Caco-2 (cell line): ENCODE data around the gene TSSK2. TPM values are rescaled to one million over a fixed set of nuclear protein-coding genes. Genes with fewer than 3 reads are reported as not detected.

Source experiments
- BruUV-seq: library from RNA; stranded (reverse); fragments of 400-500 nt; replicated peaks from 2 replicates; lab custom pipeline; 2021; lab: Mats Ljungman, UMichigan
- CTCF ChIA-PET: fragments of 300-600 bp; sonication (Branson Sonifier 250); formaldehyde crosslinking; loops from one replicate; lab custom pipeline; 2022; ENCODE audit warnings: antibody characterized with exemption; lab: Charles Lee
- POLR2A ChIA-PET: fragments of 300-600 bp; sonication (Branson Sonifier 250); formaldehyde crosslinking; loops from one replicate; lab custom pipeline; 2022; ENCODE audit warnings: antibody characterized with exemption; lab: Charles Lee
- DNase-seq, 2 experiments: peaks; one replicate each; pipeline versions ENCODE4 v3.0.0 to v3.0.0-alpha.2; 2020 to 2022
- H3K27me3 ChIP-seq: replicated peaks from 2 replicates; pipeline ENCODE4 v1.6.0; 2011; ENCODE audit warnings: low read length; ENCODE audit not compliant: control insufficient read depth, insufficient read depth
- H3K36me3 ChIP-seq: 2 replicates; pipeline ENCODE4 v1.5.1; 2011; ENCODE audit warnings: low read length; ENCODE audit not compliant: control insufficient read depth, insufficient read depth
- H3K4me1 ChIP-seq: fragments of 250-450 bp; sonication (Bioruptor Pico); 2 replicates; pipeline ENCODE4 v1.5.1; 2020; ENCODE audit warnings: mild to moderate bottlenecking
- H3K4me3 ChIP-seq: 2 replicates; pipeline ENCODE4 v1.5.1; 2011; ENCODE audit warnings: low read depth, mild to moderate bottlenecking, control low read depth, low read length
- H3K9me3 ChIP-seq: fragments of 250-450 bp; sonication (Bioruptor Pico); 2 replicates; pipeline ENCODE4 v1.5.1; 2020; ENCODE audit warnings: mild to moderate bottlenecking, moderate library complexity
- H3K27ac Mint-ChIP-seq: one replicate; pipeline ENCODE4 v1.8.0; 2022; ENCODE audit warnings: mixed read lengths; ENCODE audit not compliant: unreplicated experiment
- H3K27me3 Mint-ChIP-seq: one replicate; pipeline ENCODE4 v1.8.0; 2022; ENCODE audit warnings: mixed read lengths; ENCODE audit not compliant: insufficient read depth, unreplicated experiment
- H3K36me3 Mint-ChIP-seq: one replicate; pipeline ENCODE4 v1.8.0; 2022; ENCODE audit warnings: mild to moderate bottlenecking, mixed read lengths; ENCODE audit not compliant: insufficient read depth, unreplicated experiment
- H3K4me1 Mint-ChIP-seq: one replicate; pipeline ENCODE4 v1.8.0; 2022; ENCODE audit warnings: low read depth, mixed read lengths; ENCODE audit not compliant: unreplicated experiment
- H3K4me3 Mint-ChIP-seq: one replicate; pipeline ENCODE4 v1.8.0; 2022; ENCODE audit warnings: mild to moderate bottlenecking, moderate library complexity, mixed read lengths; ENCODE audit not compliant: unreplicated experiment
- H3K9me3 Mint-ChIP-seq: one replicate; pipeline ENCODE4 v1.8.0; 2022; ENCODE audit warnings: mixed read lengths; ENCODE audit not compliant: unreplicated experiment
- intact Hi-C: fragments of 100-400 bp; cut with micrococcal nuclease; formaldehyde crosslinking; loops from one replicate; pipeline ENCODE4 v1.10.0; 2022; ENCODE audit not compliant: unreplicated experiment
- total RNA-seq: library from RNA; stranded (reverse); gene quantifications from 2 replicates; pipeline ENCODE4 v1.2.3, GENCODE V29; 2022
- TF ChIP-seq, protein P1 (sequence below), 2 experiments: fragments of 200-600 bp in 1 of 2; IDR thresholded peaks; 1 replicate in 1 of 2; 2 replicates in 1 of 2; pipeline versions ENCODE4 v1.5.1 to v1.8.0; 2011 to 2022; ENCODE audit warnings: antibody characterized with exemption in 1 of 2, control low read depth in 1 of 2, inconsistent platforms in 1 of 2, low read depth in 1 of 2, low read length in 1 of 2, mild to moderate bottlenecking in 1 of 2, moderate library complexity in 1 of 2; ENCODE audit not compliant: insufficient read depth in 1 of 2, severe bottlenecking in 1 of 2, unreplicated experiment in 1 of 2

TSSK2 gene
- total RNA-seq, 1 experiment from 2014 or later, result not detected

DNA sequence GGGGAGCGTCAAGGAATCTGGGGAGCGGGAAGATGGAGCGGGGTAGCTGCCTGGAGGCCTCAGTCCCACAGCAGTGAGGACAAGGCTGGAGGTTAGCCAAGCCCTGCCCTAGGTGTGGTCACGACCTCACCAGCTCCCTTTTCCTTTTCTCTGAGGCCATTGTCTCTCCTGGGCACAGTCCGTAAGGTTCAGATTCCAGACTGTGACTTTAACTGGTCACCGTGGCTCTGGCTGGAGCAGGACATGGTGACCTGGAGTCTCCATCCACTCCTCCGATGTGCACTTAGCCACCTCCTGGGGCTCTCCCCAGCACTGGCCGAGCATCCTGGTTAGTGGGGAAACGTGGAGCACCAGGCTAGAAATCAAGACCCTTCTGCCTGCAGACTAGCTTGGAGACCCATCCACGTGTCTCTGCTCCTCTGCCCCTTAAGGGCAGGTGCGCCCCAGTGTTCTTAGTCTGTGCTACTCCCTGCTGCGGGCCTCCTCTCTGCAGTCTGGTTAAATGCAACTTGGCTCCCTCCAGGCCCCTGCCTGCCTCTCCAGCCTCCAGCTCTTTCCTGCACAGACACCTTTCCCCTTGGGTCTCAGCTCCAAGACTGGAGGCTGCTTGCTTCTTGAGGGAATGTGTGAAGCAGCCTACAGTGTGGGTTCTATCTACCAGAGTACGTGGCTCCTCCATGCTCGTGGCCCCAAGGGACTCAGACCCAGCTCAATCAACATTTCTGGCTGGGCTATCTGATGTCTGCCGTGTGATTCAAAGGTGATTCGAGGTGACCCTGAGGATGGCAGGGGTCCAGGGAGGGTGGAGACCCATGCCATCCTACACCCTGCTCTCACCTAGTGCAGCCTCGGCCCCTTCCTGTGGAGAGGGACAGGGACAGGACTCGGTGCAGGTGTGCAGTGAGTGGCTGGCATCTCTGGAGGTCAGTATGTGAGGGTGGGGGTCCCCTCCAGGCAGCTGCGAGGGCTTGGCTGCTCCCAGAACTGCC is 42.2 kb downstream of the TSSK2 start:
- H3K4me1 Mint-ChIP-seq, result peaks cover 39% of the 10 kb centered on the region
- DNase-seq, result no peak

DNA sequence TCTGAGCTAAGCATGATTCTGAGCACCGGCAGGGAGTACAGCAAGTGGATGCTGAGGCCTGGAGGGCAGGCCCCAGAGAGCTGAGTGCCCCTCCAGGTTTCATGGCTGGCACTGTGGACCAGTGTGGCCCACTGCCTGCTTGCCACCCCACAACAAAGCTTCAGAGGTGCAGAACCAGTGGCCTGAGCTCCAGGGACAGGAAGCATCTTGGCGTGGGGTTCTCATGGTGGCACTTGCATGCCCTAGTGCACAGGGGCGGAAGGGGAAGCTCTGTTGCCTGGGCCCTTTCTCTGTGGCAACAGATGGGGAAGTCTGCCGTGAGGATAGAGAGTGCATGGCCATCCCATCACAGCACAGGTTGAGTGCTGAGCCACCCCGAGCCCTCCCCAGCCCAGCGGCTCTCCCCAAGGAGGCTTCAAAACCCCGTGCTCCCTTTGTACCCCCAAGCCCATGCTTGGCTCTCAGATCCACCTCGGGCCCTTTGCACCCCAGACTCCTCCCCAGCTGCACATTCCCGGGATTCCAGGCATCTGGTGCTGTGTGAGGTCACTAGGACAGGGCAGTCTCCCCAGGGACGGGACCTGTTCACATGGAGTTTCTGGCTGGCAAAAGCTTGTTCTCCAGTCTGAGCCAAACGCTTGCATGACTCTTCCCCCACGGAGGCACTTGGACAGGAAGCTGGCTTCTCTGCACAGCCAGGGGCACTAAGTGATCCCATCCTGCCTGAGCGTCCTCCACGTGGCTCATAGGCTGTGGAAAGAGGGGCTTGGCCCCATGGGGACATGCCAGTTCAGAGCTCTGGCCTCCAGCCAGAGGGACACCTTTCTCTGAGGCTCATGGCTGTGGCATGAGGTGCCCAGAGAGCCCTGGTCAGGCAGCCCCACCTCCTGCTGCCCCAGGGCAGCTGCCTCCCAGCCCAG is 43.3 kb downstream of the TSSK2 start:
- TF ChIP-seq, protein P1, sequence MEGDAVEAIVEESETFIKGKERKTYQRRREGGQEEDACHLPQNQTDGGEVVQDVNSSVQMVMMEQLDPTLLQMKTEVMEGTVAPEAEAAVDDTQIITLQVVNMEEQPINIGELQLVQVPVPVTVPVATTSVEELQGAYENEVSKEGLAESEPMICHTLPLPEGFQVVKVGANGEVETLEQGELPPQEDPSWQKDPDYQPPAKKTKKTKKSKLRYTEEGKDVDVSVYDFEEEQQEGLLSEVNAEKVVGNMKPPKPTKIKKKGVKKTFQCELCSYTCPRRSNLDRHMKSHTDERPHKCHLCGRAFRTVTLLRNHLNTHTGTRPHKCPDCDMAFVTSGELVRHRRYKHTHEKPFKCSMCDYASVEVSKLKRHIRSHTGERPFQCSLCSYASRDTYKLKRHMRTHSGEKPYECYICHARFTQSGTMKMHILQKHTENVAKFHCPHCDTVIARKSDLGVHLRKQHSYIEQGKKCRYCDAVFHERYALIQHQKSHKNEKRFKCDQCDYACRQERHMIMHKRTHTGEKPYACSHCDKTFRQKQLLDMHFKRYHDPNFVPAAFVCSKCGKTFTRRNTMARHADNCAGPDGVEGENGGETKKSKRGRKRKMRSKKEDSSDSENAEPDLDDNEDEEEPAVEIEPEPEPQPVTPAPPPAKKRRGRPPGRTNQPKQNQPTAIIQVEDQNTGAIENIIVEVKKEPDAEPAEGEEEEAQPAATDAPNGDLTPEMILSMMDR (IDR thresholded peaks at IDR 0.05; ENCODE audit: insufficient read depth in 1 of 2, low read depth in 1 of 2, low read length in 1 of 2, severe bottlenecking in 1 of 2, unreplicated experiment in 1 of 2), result no peak
- peak; percentile 49 to 71 for DNase-seq
- H3K4me1 ChIP-seq, result peaks cover 54% of the 10 kb centered on the region
- intact Hi-C loops, result loop anchor here (5.0 kb wide), 3 partner anchors 32 to 303 kb away; partner anchors contain the start of genes CDC45, ESS2 and UFD1
- ChIA-PET POLR2A (interaction anchor here (0.5 to 1.0 kb wide), 2 partner anchors 29 to 442 kb away, joined by 3 to 5 read pairs; partner anchors contain the start of gene ESS2), CTCF (interaction anchor here (0.5 to 1.0 kb wide), 2 partner anchors 30 to 161 kb away, joined by 3 to 4 read pairs; partner anchors contain the start of gene ESS2)
- Mint-ChIP-seq H3K27me3 (no peaks in the 10 kb centered on the region), H3K36me3 (peaks cover 62% of the 10 kb centered on the region), H3K9me3 (no peaks in the 10 kb centered on the region), H3K27ac (peak overlapping the region; percentile 73), H3K4me3 (peak overlapping the region; percentile 37), H3K4me1 (peaks cover 28% of the 10 kb centered on the region)
- H3K4me3 ChIP-seq, result no peak overlapping the region
- H3K36me3 ChIP-seq, result peaks cover 5% of the 10 kb centered on the region
- H3K9me3 ChIP-seq, result no peaks in the 10 kb centered on the region
- H3K27me3 ChIP-seq, result no peaks in the 10 kb centered on the region
- no TSS peak for BruUV-seq

More for the DNA sequence above, 42.2 kb downstream of the TSSK2 start:
- no peaks in the 10 kb centered on the region for H3K27me3 Mint-ChIP-seq
- TF ChIP-seq, protein P1 (IDR thresholded peaks at IDR 0.05; ENCODE audit: insufficient read depth in 1 of 2, low read depth in 1 of 2, low read length in 1 of 2, severe bottlenecking in 1 of 2, unreplicated experiment in 1 of 2), result no peak
- H3K9me3 Mint-ChIP-seq, result no peaks in the 10 kb centered on the region
- peak overlapping the region; percentile 99 for H3K4me3 Mint-ChIP-seq
- no TSS peak for BruUV-seq
- H3K4me1 ChIP-seq, result peaks cover 64% of the 10 kb centered on the region
- ChIA-PET POLR2A (interaction anchor here (0.5 kb wide), 1 partner anchor 443 kb away, joined by 5 read pairs; no protein-coding TSS in a partner anchor), CTCF (interaction anchor here (1.0 kb wide), 1 partner anchor 29 kb away, joined by 3 read pairs; the partner anchor contains the start of gene ESS2)
- H3K36me3 Mint-ChIP-seq, result peaks cover 62% of the 10 kb centered on the region
- no peak overlapping the region for H3K4me3 ChIP-seq
- peaks cover 5% of the 10 kb centered on the region for H3K36me3 ChIP-seq
- H3K27ac Mint-ChIP-seq, result peak overlapping the region; percentile 81
- intact Hi-C loops, result no loop called here
- H3K27me3 ChIP-seq, result no peaks in the 10 kb centered on the region
- H3K9me3 ChIP-seq, result no peaks in the 10 kb centered on the region
